H1 (cell line): ENCODE measurements around the gene RBM43. TPM values are rescaled to one million over a fixed set of nuclear protein-coding genes. Genes with fewer than 3 reads are reported as not detected.

ENCODE experiments used
- CTCF ChIA-PET: fragments of 300-600 bp; sonication (Branson Sonifier 250); formaldehyde crosslinking; loops from one replicate; lab custom pipeline; 2021; ENCODE audit not compliant: partially characterized antibody; lab: Charles Lee
- POLR2A ChIA-PET: fragments of 300-600 bp; sonication (Branson Sonifier 250); formaldehyde crosslinking; loops from one replicate; lab custom pipeline; 2021; ENCODE audit warnings: inconsistent platforms; ENCODE audit not compliant: partially characterized antibody; lab: Charles Lee
- DNase-seq, 2 experiments: peaks; one replicate each; pipeline versions ENCODE4 v3.0.0 to v3.0.0-alpha.2; 2010 to 2022; ENCODE audit warnings: low spot score in 2 of 2, low read depth in 1 of 2, mixed read lengths in 1 of 2
- FAIRE-seq: peaks from 2 replicates; lab custom pipeline; 2011; peaks lifted over from hg19 to GRCh38; lab: Jason Lieb, UNC
- H2AFZ ChIP-seq: 2 replicates; pipeline ENCODE4 v1.8.1; 2012; ENCODE audit warnings: low read length, inconsistent platforms
- H2AK5ac ChIP-seq: 2 replicates; pipeline ENCODE4 v1.6.1; 2013; ENCODE audit warnings: low read depth, low read length
- H2BK120ac ChIP-seq: replicated peaks from 2 replicates; pipeline ENCODE3; 2013; ENCODE audit warnings: low read depth, low read length, inconsistent platforms
- H2BK12ac ChIP-seq: 2 replicates; pipeline ENCODE4 v1.6.1; 2013; ENCODE audit warnings: low read depth, low read length
- H2BK15ac ChIP-seq: 2 replicates; pipeline ENCODE4 v1.6.1; 2013; ENCODE audit warnings: low read length
- H2BK20ac ChIP-seq: 2 replicates; pipeline ENCODE4 v1.6.1; 2013; ENCODE audit warnings: low read length
- H2BK5ac ChIP-seq: 2 replicates; pipeline ENCODE4 v1.6.1; 2013; ENCODE audit warnings: low read depth, low read length
- H3K14ac ChIP-seq: 2 replicates; pipeline ENCODE4 v1.6.1; 2013; ENCODE audit warnings: inconsistent platforms; ENCODE audit not compliant: insufficient read length
- H3K18ac ChIP-seq: 2 replicates; pipeline ENCODE4 v1.6.1; 2013; ENCODE audit warnings: low read length; ENCODE audit errors: extremely low read depth
- H3K23ac ChIP-seq: 2 replicates; pipeline ENCODE4 v1.6.1; 2013; ENCODE audit warnings: inconsistent platforms; ENCODE audit not compliant: insufficient read length
- H3K23me2 ChIP-seq: 2 replicates; pipeline ENCODE4 v1.6.1; 2013; ENCODE audit warnings: low read depth, low read length
- H3K27ac ChIP-seq: 2 replicates; pipeline ENCODE4 v1.6.1; 2011; ENCODE audit warnings: low read depth, low read length, inconsistent platforms
- H3K27me3 ChIP-seq, 4 experiments: replicated peaks in 1 of 4; 1 replicate in 1 of 4; 2 replicates in 3 of 4; pipeline versions ENCODE4 v1.6.1 to v1.8.1; 2011 to 2013; ENCODE audit warnings: low read length in 3 of 4, mild to moderate bottlenecking in 3 of 4, inconsistent platforms in 2 of 4, mixed read lengths in 2 of 4, moderate library complexity in 1 of 4; ENCODE audit not compliant: control insufficient read depth in 3 of 4, insufficient read depth in 3 of 4; ENCODE audit errors: extremely low read depth in 1 of 4
- H3K36me3 ChIP-seq, 4 experiments: 2 replicates each; pipeline versions ENCODE4 v1.6.1 to v1.8.1; 2011 to 2013; ENCODE audit warnings: mild to moderate bottlenecking in 4 of 4, low read length in 3 of 4, moderate library complexity in 2 of 4, control low read depth in 1 of 4, inconsistent platforms in 1 of 4; ENCODE audit not compliant: insufficient read depth in 4 of 4, control insufficient read depth in 2 of 4
- H3K4ac ChIP-seq: replicated peaks from 2 replicates; pipeline ENCODE3; 2013; ENCODE audit warnings: low read length, low read depth, mixed read lengths, inconsistent platforms; ENCODE audit not compliant: insufficient read length
- H3K4me1 ChIP-seq, 4 experiments: replicated peaks in 1 of 4; 1 replicate in 1 of 4; 2 replicates in 3 of 4; pipeline versions ENCODE4 v1.6.1 to v1.8.1; 2011 to 2013; ENCODE audit warnings: low read length in 3 of 4, inconsistent platforms in 2 of 4, mixed read lengths in 1 of 4; ENCODE audit not compliant: insufficient read depth in 4 of 4, control insufficient read depth in 3 of 4
- H3K4me2 ChIP-seq, 2 experiments: 2 replicates each; pipeline versions ENCODE4 v1.6.1 to v1.8.1; 2011 to 2013; ENCODE audit warnings: low read depth in 2 of 2, low read length in 2 of 2, control low read depth in 1 of 2, inconsistent platforms in 1 of 2, mild to moderate bottlenecking in 1 of 2; ENCODE audit not compliant: insufficient read depth in 1 of 2
- H3K4me3 ChIP-seq, 4 experiments: fragments of 200-600, 300-600 bp in 1 of 4; sonication (generic), shearing (Covaris generic), sonication (Bioruptor Twin) in 1 of 4; 2 replicates each; pipeline versions ENCODE4 v1.5.1 to v1.8.1; 2011 to 2016; ENCODE audit warnings: low read length in 4 of 4, low read depth in 3 of 4, control low read depth in 2 of 4, inconsistent platforms in 2 of 4, mild to moderate bottlenecking in 2 of 4, mixed read lengths in 1 of 4, moderate library complexity in 1 of 4; ENCODE audit not compliant: insufficient read depth in 2 of 4; ENCODE audit errors: extremely low read depth in 1 of 4
- H3K56ac ChIP-seq: replicated peaks from 2 replicates; pipeline ENCODE3; 2013; ENCODE audit warnings: low read depth, mild to moderate bottlenecking, mixed read lengths, low read length, inconsistent platforms; ENCODE audit not compliant: insufficient read length
- H3K79me1 ChIP-seq: 2 replicates; pipeline ENCODE4 v1.6.1; 2013; ENCODE audit warnings: low read depth, low read length, control low read depth
- H3K79me2 ChIP-seq, 2 experiments: 2 replicates each; pipeline versions ENCODE4 v1.6.1 to v1.8.1; 2012 to 2013; ENCODE audit warnings: low read length in 2 of 2, mild to moderate bottlenecking in 2 of 2, inconsistent platforms in 1 of 2; ENCODE audit not compliant: insufficient read depth in 2 of 2, control insufficient read depth in 1 of 2
- H3K9ac ChIP-seq, 4 experiments: replicated peaks in 1 of 4; 1 replicate in 1 of 4; 2 replicates in 3 of 4; pipeline versions ENCODE4 v1.6.1 to v1.8.1; 2011 to 2013; ENCODE audit warnings: low read depth in 3 of 4, low read length in 3 of 4, control low read depth in 2 of 4, mild to moderate bottlenecking in 2 of 4, moderate library complexity in 2 of 4, inconsistent platforms in 1 of 4; ENCODE audit errors: extremely low read depth in 1 of 4
- H3K9me3 ChIP-seq, 2 experiments: 2 replicates each; pipeline versions ENCODE4 v1.6.1 to v1.8.1; 2012 to 2013; ENCODE audit warnings: mild to moderate bottlenecking in 2 of 2, moderate library complexity in 2 of 2, control low read depth in 1 of 2, inconsistent platforms in 1 of 2, low read depth in 1 of 2, low read length in 1 of 2, mixed read lengths in 1 of 2; ENCODE audit not compliant: insufficient read depth in 2 of 2
- H4K20me1 ChIP-seq, 2 experiments: replicated peaks in 1 of 2; 2 replicates each; pipeline versions ENCODE3 to v1.8.1; 2011 to 2013; ENCODE audit warnings: inconsistent platforms in 2 of 2, low read length in 2 of 2, mild to moderate bottlenecking in 1 of 2; ENCODE audit not compliant: insufficient read depth in 2 of 2, control insufficient read depth in 1 of 2
- H4K5ac ChIP-seq: 2 replicates; pipeline ENCODE4 v1.6.1; 2013; ENCODE audit warnings: low read length, low read depth, mixed read lengths, inconsistent platforms; ENCODE audit not compliant: insufficient read length
- H4K8ac ChIP-seq: 2 replicates; pipeline ENCODE4 v1.8.0; 2013; ENCODE audit warnings: mild to moderate bottlenecking, moderate library complexity, low read length, inconsistent platforms; ENCODE audit not compliant: insufficient read depth; ENCODE audit errors: extremely low read depth
- H4K91ac ChIP-seq: replicated peaks from 2 replicates; pipeline ENCODE3; 2013; ENCODE audit warnings: low read length, mixed read lengths, inconsistent platforms; ENCODE audit not compliant: insufficient read length
- BCL11A ChIP-seq, 2 experiments: IDR thresholded peaks; one replicate each; pipeline ENCODE4 v1.6.1; 2011; ENCODE audit warnings: low read depth in 2 of 2, low read length in 2 of 2, mild to moderate bottlenecking in 2 of 2
- JUND ChIP-seq: IDR thresholded peaks from 2 replicates; pipeline ENCODE4 v1.6.1; 2011; ENCODE audit warnings: mild to moderate bottlenecking, improper control_type of control experiment, low read length
- MAX ChIP-seq: IDR thresholded peaks from 2 replicates; pipeline ENCODE4 v1.6.1; 2012; ENCODE audit warnings: inconsistent platforms
- RBBP5 ChIP-seq: IDR thresholded peaks from 2 replicates; pipeline ENCODE4 v1.7.1; 2012; ENCODE audit warnings: low read depth, mild to moderate bottlenecking, inconsistent platforms, low read length, moderate library complexity, borderline replicate concordance
- SP1 ChIP-seq: IDR thresholded peaks from 2 replicates; pipeline ENCODE4 v1.6.1; 2011; ENCODE audit warnings: low read depth, low read length
- SUZ12 ChIP-seq: fragments of 200-600 bp; sonication (generic); IDR thresholded peaks from 2 replicates; pipeline ENCODE4 v1.6.1; 2012; ENCODE audit warnings: mild to moderate bottlenecking, inconsistent platforms, low read length, moderate library complexity, mixed read lengths
- TBP ChIP-seq: IDR thresholded peaks from 2 replicates; pipeline ENCODE4 v1.6.1; 2011; ENCODE audit warnings: low read depth, low read length, improper control_type of control experiment
- ZNF274 ChIP-seq: IDR thresholded peaks from 2 replicates; pipeline ENCODE4 v1.7.0; 2012; ENCODE audit warnings: low read length, borderline replicate concordance; ENCODE audit errors: extremely low read depth
- whole genome bisulfite sequencing, 2 experiments: shearing (Covaris generic) in 1 of 2; methylation state at CpG; one replicate each; pipeline versions ENCODE4 v1.1.6 to v1.1.7; 2013 to 2015; ENCODE audit warnings: low lambda C conversion rate in 2 of 2, mixed read lengths in 2 of 2, inconsistent platforms in 1 of 2, low coverage in 1 of 2, missing lambda C conversion rate in 1 of 2; ENCODE audit not compliant: insufficient replicate concordance in 2 of 2, insufficient coverage in 1 of 2, insufficient read length in 1 of 2; ENCODE audit errors: extremely low coverage in 1 of 2, missing lambda C conversion rate in 1 of 2; 5-methylcytosine and 5-hydroxymethylcytosine counted together
- polyA plus RNA-seq, 7 experiments: library from polyadenylated mRNA; depleted of rRNA in 3 of 7; stranded (reverse) in 5 of 7; unstranded in 2 of 7; fragments of >200 nt in 5 of 7; fragments of 200-250 nt in 2 of 7; gene quantifications; 1 replicate in 5 of 7; 2 replicates in 1 of 7; 4 replicates in 1 of 7; pipeline versions ENCODE4 v1.2.1 to v1.2.3, GENCODE V29; 2011 to 2013; ENCODE audit warnings: missing spikeins in 2 of 7, mixed read lengths in 2 of 7
- total RNA-seq: library from RNA; stranded (reverse); fragmentation: NEBNext Ultra II Directional; extraction: Animal tissue kit (Norgen Biotek cat#: 25700); gene quantifications from 2 replicates; pipeline ENCODE4 v1.2.1, GENCODE V29; 2021

The RBM43 gene
- total and polyA plus RNA-seq, 2 of the 8 experiments (the other 6 are each of a cell fraction or from before 2014, with no cell fraction given), result 1.7 to 2.0 TPM

GRCh38 chr2:151239624-151240023 lies 22.0 kb downstream of the RBM43 start:
- H3K9ac ChIP-seq, result no peak overlapping the region
- no peak overlapping the region for H4K5ac ChIP-seq
- no peak overlapping the region for H2BK12ac ChIP-seq
- no peak overlapping the region for H2BK120ac ChIP-seq
- H2BK20ac ChIP-seq, result no peak overlapping the region
- H3K27me3 ChIP-seq, result no peaks in the 10 kb centered on the region
- H3K23me2 ChIP-seq, result no peaks in the 10 kb centered on the region
- H2AK5ac ChIP-seq, result no peak overlapping the region
- no peak overlapping the region for H4K91ac ChIP-seq
- no peak overlapping the region for H3K18ac ChIP-seq
- no peak for FAIRE-seq
- no peak overlapping the region for H2AFZ ChIP-seq
- ChIA-PET CTCF (interaction anchor here (0.5 to 3.2 kb wide), 56 partner anchors 7 to 1947 kb away, joined by 3 to 32 read pairs (median 4); no protein-coding TSS in a partner anchor), POLR2A (interaction anchor here (1.3 kb wide), 1 partner anchor 22 kb away, joined by 4 read pairs; the partner anchor contains the start of gene RBM43)
- no peak overlapping the region for H3K4me3 ChIP-seq
- no peaks in the 10 kb centered on the region for H4K20me1 ChIP-seq
- no peak overlapping the region for H3K56ac ChIP-seq
- no peak overlapping the region for H2BK15ac ChIP-seq
- H3K27ac ChIP-seq, result no peak overlapping the region
- no peaks in the 10 kb centered on the region for H3K9me3 ChIP-seq
- DNase-seq, result no peak
- no peaks in the 10 kb centered on the region for H3K79me1 ChIP-seq
- no peak overlapping the region for H3K23ac ChIP-seq
- H2BK5ac ChIP-seq, result no peak overlapping the region
- no peak overlapping the region for H3K14ac ChIP-seq
- no peak overlapping the region for H4K8ac ChIP-seq
- WGBS, 2 experiments, result 85% methylated on average over 9 of the region's 9 CpGs; no CpG with 5 or more reads in 1 of the 2 experiments
- H3K4me1 ChIP-seq, result no peaks in the 10 kb centered on the region; a peak in 1 of 7 replicates
- H3K79me2 ChIP-seq, result no peaks in the 10 kb centered on the region
- H3K36me3 ChIP-seq, result no peaks in the 10 kb centered on the region
- no peak overlapping the region for H3K4me2 ChIP-seq
- no peak overlapping the region for H3K4ac ChIP-seq
- no peak for TF ChIP-seq TBP
- TF ChIP-seq MAX, result no peak
- TF ChIP-seq ZNF274, result no peak
- no peak for TF ChIP-seq RBBP5
- no peak for TF ChIP-seq SP1
- no peak for TF ChIP-seq SUZ12
- TF ChIP-seq JUND, result no peak
- no peak for TF ChIP-seq BCL11A (IDR thresholded peaks at IDR 0.05; ENCODE audit: low read depth in 2 of 2, low read length in 2 of 2)
